Keratinocyte (primary cell): ENCODE data around the gene VPS52. TPM values are rescaled to one million over a fixed set of nuclear protein-coding genes. Genes with fewer than 3 reads are reported as not detected.
A peak's percentile ranks its signal among the peaks of the same experiment; 100 is the strongest.

Source experiments
- DNase-seq: peaks from one replicate; pipeline ENCODE4 v3.0.0-alpha.2; 2011; ENCODE audit warnings: low read depth, missing footprints, low spot score
- FAIRE-seq: peaks from 2 replicates; lab custom pipeline; 2011; peaks lifted over from hg19 to GRCh38; lab: Jason Lieb, UNC
- H2AFZ ChIP-seq: 2 replicates; pipeline ENCODE4 v1.6.0; 2012; ENCODE audit warnings: low read length, control low read depth, inconsistent platforms; ENCODE audit not compliant: control insufficient read depth
- H3K27ac ChIP-seq: 2 replicates; pipeline ENCODE4 v1.5.1; 2011; ENCODE audit warnings: low read length; ENCODE audit not compliant: control insufficient read depth, insufficient read depth
- H3K27me3 ChIP-seq: 3 replicates; pipeline ENCODE4 v1.6.0; 2011; ENCODE audit warnings: low read length; ENCODE audit not compliant: control insufficient read depth, insufficient read depth; ENCODE audit errors: extremely low read depth
- H3K36me3 ChIP-seq, 2 experiments: 2 replicates in 1 of 2; 3 replicates in 1 of 2; pipeline ENCODE4 v1.5.1; 2011; ENCODE audit warnings: low read length in 2 of 2, mild to moderate bottlenecking in 1 of 2; ENCODE audit not compliant: control insufficient read depth in 2 of 2, insufficient read depth in 2 of 2; ENCODE audit errors: extremely low read depth in 1 of 2
- H3K4me1 ChIP-seq: 3 replicates; pipeline ENCODE4 v1.5.1; 2011; ENCODE audit warnings: low read length; ENCODE audit not compliant: control insufficient read depth, insufficient read depth; ENCODE audit errors: extremely low read depth
- H3K4me2 ChIP-seq: 3 replicates; pipeline ENCODE4 v1.6.0; 2011; ENCODE audit warnings: low read depth, low read length; ENCODE audit not compliant: control insufficient read depth, insufficient read depth; ENCODE audit errors: extremely low read depth
- H3K4me3 ChIP-seq, 3 experiments: fragments of 200-600 bp in 1 of 3; sonication (generic) in 1 of 3; 2 replicates in 2 of 3; 3 replicates in 1 of 3; pipeline ENCODE4 v1.5.1; 2011 to 2016; ENCODE audit warnings: low read length in 3 of 3, mild to moderate bottlenecking in 3 of 3, control low read depth in 2 of 3, inconsistent platforms in 1 of 3, low read depth in 1 of 3, mixed read lengths in 1 of 3, mixed run types in 1 of 3, moderate library complexity in 1 of 3; ENCODE audit not compliant: control insufficient read depth in 2 of 3, insufficient read depth in 2 of 3; ENCODE audit errors: extremely low read depth in 1 of 3
- H3K79me2 ChIP-seq: 2 replicates; pipeline ENCODE4 v1.6.0; 2012; ENCODE audit warnings: low read length; ENCODE audit not compliant: control insufficient read depth, insufficient read depth
- H3K9ac ChIP-seq: 3 replicates; pipeline ENCODE4 v1.6.0; 2011; ENCODE audit warnings: low read length; ENCODE audit not compliant: control insufficient read depth, insufficient read depth; ENCODE audit errors: extremely low read depth
- H3K9me1 ChIP-seq: 3 replicates; pipeline ENCODE4 v1.6.0; 2011; ENCODE audit warnings: low read length; ENCODE audit not compliant: control insufficient read depth, insufficient read depth; ENCODE audit errors: extremely low read depth
- H3K9me3 ChIP-seq: 2 replicates; pipeline ENCODE4 v1.5.1; 2012; ENCODE audit warnings: low read depth, low read length; ENCODE audit not compliant: control insufficient read depth
- H4K20me1 ChIP-seq: 3 replicates; pipeline ENCODE4 v1.6.0; 2011; ENCODE audit warnings: low read length; ENCODE audit not compliant: control insufficient read depth, insufficient read depth; ENCODE audit errors: extremely low read depth
- CTCF ChIP-seq, 3 experiments: IDR thresholded peaks in 1 of 3; conservative IDR thresholded peaks in 1 of 3; optimal IDR thresholded peaks in 1 of 3; 2 replicates in 2 of 3; 3 replicates in 1 of 3; pipeline versions ENCODE3 to v1.5.1; 2011; ENCODE audit warnings: low read length in 3 of 3, mild to moderate bottlenecking in 3 of 3, moderate library complexity in 2 of 3, control low read depth in 1 of 3, inconsistent platforms in 1 of 3; ENCODE audit not compliant: insufficient read depth in 2 of 3; ENCODE audit errors: extremely low read depth in 1 of 3
- EZH2 ChIP-seq: IDR thresholded peaks from one replicate; pipeline ENCODE4 v1.6.1; 2012; ENCODE audit warnings: inconsistent platforms, mild to moderate bottlenecking, low read length, moderate library complexity
- dilution Hi-C: fragments of 300-500 bp; cut with MboI; formaldehyde crosslinking; loops from one replicate; pipeline ENCODE4 v1.7.0; 2020; ENCODE audit warnings: low sequenced_read_pairs; ENCODE audit not compliant: extremely low pct_ligation_motif_present
- polyA plus RNA-seq, 5 experiments: library from polyadenylated mRNA; depleted of rRNA in 3 of 5; stranded (reverse) in 3 of 5; stranded (forward) in 1 of 5; unstranded in 1 of 5; fragments of >200 nt; gene quantifications; 1 replicate in 1 of 5; 2 replicates in 3 of 5; 3 replicates in 1 of 5; pipeline versions ENCODE4 v1.2.1 to v1.2.3, GENCODE V29; 2011 to 2012; ENCODE audit warnings: missing spikeins in 2 of 5, low read depth in 1 of 5, low replicate concordance in 1 of 5

VPS52 gene
- polyA plus RNA-seq, 1 donor (not counting 4 experiments of a cell fraction or from before 2014, with no cell fraction given), result 36.2 TPM

GRCh38 chr6:33207552-33208090 is 64.1 kb downstream of the VPS52 start:
- H3K9me1 ChIP-seq, result peaks cover 2% of the 10 kb centered on the region
- no peaks in the 10 kb centered on the region for H3K27me3 ChIP-seq
- H4K20me1 ChIP-seq, result no peaks in the 10 kb centered on the region
- DNase-seq (no peak), FAIRE-seq (no peak)
- peak overlapping the region; percentile 89 for H3K9ac ChIP-seq
- peaks cover 12 to 27% of the 10 kb centered on the region in 2 experiments for H3K36me3 ChIP-seq
- peaks cover 12% of the 10 kb centered on the region for H3K79me2 ChIP-seq
- H3K4me2 ChIP-seq, result peak overlapping the region; percentile 98
- TF ChIP-seq CTCF (optimal IDR thresholded peaks at IDR 0.05 in 1 of 3, IDR thresholded peaks at IDR 0.05 in 1 of 3, conservative IDR thresholded peaks at IDR 0.05 in 1 of 3; ENCODE audit: extremely low read depth in 1 of 3, insufficient read depth in 2 of 3, low read length in 3 of 3) (no peak), EZH2 (no peak)
- H3K27ac ChIP-seq, result peak overlapping the region; percentile 86
- peaks cover 35% of the 10 kb centered on the region for H3K4me1 ChIP-seq
- H2AFZ ChIP-seq, result peak overlapping the region; percentile 83
- peak overlapping the region; percentile 74 to 94 (median 76) for H3K4me3 ChIP-seq
- dilution Hi-C loops, result no loop called here
- H3K9me3 ChIP-seq, result no peaks in the 10 kb centered on the region

- Histone ChIP-seq H3K27me3 (no peaks in the 10 kb centered on the region), H4K20me1 (no peaks in the 10 kb centered on the region), H3K4me1 (peaks cover 37% of the 10 kb centered on the region), H3K27ac (peak overlapping the region; percentile 88), H3K79me2 (peaks cover 17% of the 10 kb centered on the region), H3K4me2 (peak overlapping the region; percentile 98), H3K9me3 (no peaks in the 10 kb centered on the region), H3K36me3 (peaks cover 17 to 30% of the 10 kb centered on the region in 2 experiments), H3K9ac (peak overlapping the region; percentile 89), H3K4me3 (peak overlapping the region in 2 of 3 experiments; percentile 76 to 94), H3K9me1 (peaks cover 2% of the 10 kb centered on the region), H2AFZ (peak overlapping the region; percentile 83)
- dilution Hi-C loops, result no loop called here
- DNase-seq (no peak), FAIRE-seq (no peak)
- TF ChIP-seq EZH2 (no peak), CTCF (optimal IDR thresholded peaks at IDR 0.05 in 1 of 3, IDR thresholded peaks at IDR 0.05 in 1 of 3, conservative IDR thresholded peaks at IDR 0.05 in 1 of 3; ENCODE audit: extremely low read depth in 1 of 3, insufficient read depth in 2 of 3, low read length in 3 of 3) (no peak)
Observed at GRCh38 chr6:33206864-33207551, 64.7 kb downstream of the VPS52 start.
